NCI-H128 (cell line): Measurements from ENCODE around the gene GAREM2.

Experiments used
- DNase-seq: peaks from one replicate; lab custom pipeline; 2025; ENCODE audit not compliant: unreplicated experiment; lab: John Stamatoyannopoulos, UW

The GAREM2 gene

DNA sequence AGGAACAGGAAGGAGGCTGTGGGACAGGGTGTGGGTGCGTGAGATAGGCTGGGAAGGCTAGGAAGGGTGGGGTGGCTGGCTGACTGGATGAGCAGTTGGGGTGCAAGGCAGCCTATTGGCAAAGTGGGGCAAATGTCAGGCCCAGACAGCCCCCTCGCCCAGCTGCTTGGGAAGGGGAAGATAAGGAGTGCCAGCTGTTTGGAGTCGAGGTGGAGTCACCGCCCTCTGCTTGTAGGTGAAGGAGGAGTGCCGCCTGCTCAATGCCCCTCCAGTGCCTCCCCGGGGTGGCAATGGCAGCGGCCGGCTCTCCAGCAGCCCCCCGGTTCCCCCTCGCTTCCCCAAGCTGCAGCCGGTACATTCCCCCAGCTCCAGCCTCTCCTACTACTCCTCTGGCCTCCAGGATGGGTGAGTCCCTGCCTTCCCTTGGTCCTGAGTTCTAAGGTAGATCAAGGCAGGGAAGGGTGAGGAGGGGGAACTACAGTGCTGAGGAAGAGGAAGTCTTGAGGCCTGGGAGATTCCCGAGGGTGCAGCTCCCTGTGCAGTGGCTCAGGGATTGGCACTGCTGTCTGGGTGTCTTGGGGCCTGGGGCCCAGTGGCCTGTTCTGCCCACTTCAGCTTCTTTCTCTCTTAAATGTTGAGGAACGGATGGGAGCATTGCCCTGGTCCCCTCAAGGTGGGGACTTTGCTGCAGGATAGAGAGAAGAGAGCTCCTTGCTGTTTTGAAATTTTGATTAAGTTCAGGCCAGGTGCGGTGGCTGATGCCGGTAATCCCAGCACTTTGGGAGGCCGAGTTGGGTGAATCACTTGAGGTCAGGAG lies 13.3 kb downstream of the GAREM2 start:
- DNase-seq: no peak

DNA sequence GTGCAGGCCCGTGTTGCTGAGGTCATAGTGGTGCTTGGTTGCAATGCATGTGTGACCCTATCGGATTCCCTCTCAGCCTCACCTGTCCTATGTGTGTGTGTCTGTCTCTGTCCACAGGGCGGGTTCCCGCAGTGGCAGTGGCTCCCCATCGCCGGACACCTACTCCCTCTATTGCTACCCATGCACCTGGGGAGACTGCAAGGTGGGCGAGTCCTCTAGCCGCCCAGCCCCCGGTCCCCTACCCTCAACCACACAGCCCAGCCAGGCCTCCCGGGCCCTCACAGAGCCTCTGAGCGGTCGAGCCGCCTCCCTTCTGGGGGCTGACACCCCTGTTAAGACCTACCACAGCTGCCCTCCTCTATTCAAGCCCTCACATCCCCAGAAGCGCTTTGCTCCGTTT lies 14.2 kb downstream of the GAREM2 start:
- no peak for DNase-seq

DNA sequence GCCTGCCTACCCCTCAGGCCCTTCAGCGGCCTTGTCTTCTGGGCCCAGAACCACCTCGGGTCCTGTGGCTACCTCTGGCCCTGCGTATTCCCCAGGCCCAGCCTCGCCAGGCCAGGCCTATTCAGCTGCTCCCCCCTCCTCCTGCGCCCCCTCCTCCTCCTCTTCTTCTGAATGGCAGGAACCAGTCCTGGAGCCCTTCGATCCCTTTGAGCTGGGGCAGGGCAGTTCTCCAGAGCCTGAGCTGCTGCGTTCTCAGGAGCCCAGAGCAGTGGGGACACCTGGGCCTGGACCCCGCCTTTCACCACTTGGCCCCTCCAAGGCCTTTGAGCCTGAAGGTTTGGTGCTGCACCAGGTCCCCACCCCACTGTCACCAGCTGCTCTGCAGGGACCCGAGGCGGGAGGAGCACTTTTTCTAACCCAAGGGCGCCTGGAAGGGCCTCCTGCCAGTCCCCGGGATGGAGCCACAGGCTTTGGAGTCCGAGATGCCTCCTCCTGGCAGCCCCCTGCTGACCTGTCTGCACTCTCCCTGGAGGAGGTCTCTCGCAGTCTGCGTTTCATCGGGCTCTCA lies 14.7 kb downstream of the GAREM2 start:
- DNase-seq: no peak

DNA sequence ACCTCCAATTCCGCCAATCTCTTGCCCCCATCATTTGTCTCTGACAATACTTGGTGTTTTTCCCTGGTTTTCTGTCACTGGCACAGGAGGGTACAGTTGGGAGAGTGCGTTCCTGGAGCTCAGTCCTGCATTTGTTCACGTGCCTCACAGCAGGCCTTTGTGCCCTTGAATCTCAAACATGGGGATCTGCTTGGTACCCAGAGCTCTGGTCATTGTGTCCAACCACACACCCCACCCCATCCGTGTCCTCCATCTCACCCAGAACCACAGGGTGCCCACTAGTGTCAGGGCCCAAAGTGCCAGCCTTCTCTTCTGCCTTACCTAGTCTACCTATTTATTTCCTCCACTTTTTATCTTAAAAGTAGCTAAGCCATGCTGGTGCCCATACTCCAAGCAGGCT lies 16.2 kb downstream of the GAREM2 start:
- DNase-seq: no peak

DNA sequence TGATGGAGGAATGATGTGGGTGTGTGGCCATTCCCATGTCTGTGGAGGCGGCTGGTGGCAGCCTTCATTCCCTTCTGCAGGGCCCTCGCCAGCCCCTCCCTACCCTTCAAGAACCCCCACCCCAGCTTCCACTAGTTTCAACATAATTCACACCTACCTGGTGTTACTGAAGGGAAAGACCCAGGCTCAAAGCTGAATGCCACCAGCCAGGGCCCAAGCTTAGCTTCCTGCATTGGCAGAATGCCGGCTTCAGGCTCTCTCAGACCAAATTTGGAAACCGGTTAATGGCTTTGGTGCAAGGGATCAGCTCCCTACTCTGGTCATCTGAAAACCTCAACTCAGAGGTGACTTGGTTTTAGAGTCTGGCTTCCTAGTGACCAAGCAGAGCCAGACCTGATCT lies 16.9 kb downstream of the GAREM2 start:
- no peak for DNase-seq

DNA sequence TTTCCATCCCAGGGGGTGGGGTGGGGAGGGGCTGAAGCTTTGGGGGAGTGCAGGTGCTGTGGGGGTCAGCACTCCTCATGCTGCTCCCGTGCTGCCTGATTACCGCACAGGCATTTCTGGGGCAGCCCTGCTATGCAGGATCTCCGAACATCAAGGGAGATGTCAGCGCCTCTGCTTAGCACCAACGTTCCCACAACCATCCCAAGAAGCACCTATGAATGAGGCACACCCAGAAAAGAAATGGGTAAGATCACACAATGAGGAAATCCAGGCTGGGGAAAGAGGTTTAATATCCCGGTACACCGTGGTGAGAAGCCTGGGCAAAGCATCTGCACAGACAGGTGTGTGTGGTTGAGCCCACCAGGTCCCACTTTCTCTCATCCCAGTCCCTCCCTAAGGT lies 17.5 kb downstream of the GAREM2 start:
- no peak for DNase-seq

DNA sequence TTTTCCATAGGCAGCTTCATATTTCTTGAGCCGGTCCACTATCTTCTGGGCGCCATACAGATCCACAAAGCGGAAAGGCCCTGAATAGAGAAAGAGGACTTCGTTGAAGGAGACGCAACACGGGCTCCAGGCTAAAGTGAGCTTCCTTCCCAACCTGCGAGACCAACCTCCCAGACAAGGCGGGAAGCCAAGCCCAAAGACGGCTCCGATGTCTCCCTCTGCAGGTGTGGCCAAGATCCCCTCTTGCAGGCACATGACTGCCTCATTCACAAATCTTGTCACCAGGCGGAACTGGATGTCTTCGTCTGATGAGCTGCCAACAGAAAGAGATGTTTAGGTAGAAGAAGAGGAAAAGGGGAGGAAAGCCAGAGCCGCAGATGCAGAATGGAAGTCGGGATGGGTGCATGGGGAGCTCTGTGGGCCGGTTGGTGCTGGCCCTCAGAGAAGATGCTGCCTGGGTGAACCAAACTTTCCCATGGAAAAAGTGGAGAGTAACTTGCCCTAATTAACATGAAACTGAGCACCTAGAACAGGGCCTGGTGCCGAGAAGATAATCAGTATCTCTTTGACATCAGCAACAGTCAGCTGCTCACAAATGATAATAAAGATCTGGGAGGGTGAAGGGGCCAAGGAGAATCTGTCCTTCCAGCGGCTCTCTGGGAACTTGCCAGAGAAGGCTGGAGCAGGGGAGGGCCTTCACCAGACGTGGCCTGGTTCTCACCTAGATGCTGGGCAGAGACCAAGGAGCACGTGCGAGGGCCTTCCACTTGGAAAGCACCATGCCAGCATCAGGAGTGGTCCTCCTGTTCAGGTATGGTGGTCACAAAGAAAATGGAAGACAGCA lies 18.6 kb downstream of the GAREM2 start:
- DNase-seq: no peak

DNA sequence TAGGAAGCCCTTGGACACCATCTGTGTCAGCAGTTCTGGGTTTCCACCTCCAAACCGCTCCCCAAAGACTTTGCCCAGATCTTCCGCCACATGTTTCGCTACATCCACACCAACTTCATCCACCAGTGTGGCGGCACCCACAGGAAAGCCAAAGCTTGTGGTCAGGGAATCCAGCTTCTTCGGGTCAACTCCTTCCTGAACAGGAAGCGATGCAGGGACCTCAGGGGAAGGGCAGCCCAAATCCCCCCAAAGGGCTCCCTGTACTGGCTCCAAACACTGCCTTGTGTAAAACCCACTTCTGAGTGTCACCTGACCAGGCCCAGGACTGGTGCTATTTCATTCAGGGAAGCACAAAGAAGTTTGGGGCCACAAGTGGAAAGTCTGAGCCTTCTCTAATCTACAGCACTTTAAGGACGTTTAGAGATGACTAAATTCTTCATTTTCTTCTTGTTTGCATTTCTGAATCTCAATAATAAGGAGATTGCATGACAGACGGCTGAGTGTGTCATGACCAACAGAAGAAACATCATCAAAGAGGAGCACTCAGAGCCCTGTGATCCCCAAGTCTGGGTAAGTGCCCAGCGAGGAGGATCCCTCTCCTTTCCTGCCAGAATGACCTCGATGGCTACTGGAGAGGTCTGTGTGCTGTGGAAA lies 20.8 kb downstream of the GAREM2 start:
- no peak for DNase-seq

DNA sequence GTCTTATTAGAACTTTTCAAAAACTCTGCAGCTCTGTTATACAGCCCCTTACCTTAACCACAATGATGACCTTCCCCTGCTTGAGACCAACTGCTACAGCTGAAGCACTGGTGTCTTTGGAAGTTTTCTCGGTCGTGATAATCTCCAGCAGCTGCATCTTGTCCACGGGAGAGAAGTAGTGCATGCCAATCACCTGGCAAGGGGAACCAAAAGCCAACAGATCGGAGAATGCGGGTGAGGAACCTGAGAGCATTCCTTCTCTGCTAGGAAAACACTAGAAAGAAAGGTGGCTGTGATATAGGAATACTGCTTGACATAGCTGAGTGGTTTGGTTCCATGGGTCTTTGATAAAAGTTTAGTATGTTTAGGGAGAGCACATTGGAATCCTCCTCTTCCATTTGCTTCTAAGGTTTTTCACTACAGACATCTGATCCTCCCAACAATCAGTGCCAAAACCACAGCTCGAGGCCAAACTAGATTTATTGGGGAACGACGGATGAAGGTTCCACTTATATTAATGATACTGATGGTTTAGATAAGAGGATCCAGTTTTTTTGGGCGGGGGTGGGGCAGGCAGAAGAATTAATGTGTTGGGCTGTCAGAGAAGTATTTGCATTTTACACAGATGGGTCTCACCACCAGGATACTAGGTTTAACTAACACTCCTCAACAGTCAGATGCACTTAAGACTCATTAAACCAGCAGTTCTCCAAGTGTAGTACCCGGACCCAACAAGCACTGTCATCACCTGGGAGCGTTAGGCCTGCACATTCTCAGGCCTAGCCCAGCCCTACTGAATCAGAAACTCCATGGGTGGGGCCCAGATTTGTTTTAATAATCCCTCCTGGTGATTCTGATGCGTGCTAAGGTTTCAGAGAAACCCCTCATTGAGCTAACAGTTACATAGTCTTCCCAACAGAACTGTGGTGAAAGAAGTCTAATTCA lies 22.4 kb downstream of the GAREM2 start:
- no peak for DNase-seq

DNA sequence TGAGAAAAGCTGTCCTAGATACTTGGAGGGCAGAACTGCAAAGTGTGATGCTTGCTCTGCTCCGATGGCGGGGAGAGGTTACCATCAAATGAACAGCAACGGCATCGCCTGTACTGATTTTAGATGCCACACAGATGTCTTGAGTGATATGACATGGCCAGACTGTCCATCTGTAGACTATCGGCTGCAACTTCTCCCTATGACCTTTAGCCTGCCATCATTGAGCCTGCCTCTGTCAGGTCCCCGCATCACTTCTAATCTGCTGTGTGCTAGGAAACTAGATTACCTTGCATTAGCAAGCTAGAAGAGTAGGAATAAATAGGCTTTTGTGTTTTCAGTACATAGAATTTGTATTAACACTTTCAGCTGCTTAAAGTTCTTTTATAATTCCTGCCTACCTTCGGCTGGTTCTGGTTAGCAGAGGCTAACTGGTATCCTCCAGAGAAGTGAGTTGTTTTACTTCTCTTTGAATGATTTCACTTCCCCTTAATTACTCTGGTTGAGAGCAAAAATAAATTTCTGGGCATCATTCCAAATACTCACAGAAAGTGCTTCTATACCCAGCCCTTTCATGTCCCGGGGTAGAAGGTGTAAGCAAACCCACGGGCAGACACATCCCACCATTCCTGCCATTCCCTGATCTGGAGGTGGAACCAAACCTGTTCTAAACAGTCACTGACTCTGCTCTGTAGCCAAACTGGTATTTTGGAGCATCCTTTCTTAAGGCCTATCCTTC lies 24.0 kb downstream of the GAREM2 start:
- DNase-seq: no peak

DNA sequence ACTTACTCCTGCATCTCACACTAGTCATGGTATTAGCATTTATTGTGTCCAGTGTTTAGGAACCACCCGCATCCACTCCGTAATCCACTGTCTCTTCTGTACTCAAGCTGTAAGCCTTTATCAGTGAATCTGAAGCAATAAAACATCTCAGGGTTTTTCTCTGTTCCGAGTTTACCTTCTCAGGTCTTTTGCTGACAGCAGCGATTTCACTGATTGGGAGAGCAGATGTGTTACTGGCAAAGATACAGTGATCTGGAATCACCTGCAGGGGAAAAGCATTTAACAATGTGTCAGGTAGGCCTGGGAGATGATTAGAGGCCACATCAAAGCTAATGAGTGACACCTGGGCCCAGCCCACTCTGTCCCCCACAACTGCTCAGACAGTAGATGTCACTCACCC lies 24.6 kb downstream of the GAREM2 start:
- DNase-seq: no peak

DNA sequence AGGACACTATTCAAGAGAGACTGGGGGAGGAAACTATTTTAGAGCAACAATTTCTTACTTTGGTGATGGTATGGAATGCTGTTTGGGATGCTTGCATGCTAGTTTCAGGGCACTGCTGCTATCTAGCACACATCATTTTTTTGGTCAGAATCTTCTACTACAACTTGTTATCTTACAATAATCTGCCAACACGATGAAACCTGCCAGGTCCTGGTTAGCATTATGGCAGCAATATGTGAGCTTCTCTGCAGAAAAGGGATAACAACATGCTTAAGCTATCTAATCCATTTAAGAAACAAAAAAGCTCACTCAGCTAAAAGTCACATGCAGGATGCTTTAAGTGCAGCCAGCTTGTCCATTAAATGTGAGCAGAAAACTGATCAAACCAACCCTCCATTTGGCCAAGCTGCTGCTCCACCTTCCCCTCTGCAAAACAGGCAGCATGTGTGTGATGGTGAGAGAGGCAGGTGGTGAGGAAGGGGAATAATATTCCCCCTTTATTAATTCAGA lies 30.1 kb downstream of the GAREM2 start:
- no peak for DNase-seq

DNA sequence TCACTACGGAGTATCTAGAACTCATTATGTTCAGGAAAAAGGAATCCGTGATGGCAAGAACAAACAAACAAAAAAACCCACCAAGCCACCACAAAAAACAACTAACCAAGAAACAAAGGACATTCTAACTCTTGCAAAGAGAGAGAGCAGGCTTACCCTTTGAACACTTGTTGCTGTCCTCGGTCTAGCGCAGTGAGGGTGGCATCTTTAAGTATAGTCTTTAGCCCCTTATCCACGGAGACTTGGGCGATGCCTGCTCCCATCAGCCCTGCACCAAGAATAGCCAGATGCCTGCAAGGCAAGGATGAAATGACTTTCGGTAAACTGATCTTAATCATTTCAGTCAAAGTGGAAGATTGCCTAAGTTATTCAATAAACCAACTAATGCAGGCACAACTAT lies 31.0 kb downstream of the GAREM2 start:
- DNase-seq: no peak

DNA sequence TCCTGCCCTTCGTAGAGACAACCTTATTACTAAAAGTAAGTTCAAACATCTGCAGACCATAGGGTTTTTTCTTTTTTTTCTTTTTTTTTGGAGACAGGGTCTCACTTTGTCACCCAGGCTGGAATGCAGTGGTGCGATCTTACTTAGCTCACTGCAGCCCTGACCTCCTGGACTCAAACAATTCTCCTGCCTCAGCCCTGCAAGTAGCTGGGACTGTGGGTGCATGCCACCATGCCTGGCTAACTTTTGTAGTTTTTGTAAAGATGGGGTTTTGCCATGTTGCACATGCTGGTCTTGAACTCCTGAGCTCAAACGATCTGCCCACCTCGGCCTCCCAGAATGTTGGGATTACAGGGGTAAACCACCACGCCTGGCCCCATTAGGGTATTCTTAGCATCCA lies 39.1 kb downstream of the GAREM2 start:
- no peak for DNase-seq

DNA sequence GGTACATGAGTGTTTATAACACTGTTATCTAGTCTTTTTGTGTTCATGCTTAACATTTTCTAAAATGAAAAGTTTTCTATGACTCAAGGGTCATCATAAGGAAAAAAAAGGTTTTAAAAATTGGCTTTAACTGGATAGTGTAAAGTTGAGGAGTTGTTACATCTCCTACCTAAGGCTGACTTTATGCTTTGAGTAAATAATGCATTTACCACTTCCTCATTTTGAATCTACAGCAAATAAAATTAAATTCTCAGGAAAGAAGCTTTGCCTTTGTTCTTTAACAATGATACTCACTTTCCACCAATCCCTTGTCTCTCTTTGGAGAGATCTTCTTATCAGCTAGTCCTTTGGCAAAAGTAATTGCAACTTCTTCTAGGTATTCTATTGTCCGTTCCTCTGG lies 41.9 kb downstream of the GAREM2 start:
- no peak for DNase-seq

DNA sequence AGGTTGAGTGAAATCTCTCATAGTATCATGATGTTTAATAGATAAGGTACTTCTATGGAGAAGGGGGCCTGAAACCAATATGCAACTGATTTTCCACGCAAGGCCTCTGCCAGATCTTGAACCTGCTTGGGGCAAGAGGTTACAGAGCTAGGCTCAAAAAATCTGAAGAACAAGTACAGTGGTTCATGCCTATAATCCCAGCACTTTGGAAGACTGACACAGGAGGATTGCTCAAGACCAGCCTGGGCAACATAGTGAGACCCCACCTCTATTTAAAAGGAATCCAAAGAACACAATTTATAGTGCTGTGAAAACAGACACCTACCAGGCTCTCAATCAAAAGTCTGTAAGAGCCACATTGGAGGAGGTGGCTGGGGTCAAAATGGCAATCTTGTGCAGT lies 42.9 kb downstream of the GAREM2 start:
- DNase-seq: no peak

DNA sequence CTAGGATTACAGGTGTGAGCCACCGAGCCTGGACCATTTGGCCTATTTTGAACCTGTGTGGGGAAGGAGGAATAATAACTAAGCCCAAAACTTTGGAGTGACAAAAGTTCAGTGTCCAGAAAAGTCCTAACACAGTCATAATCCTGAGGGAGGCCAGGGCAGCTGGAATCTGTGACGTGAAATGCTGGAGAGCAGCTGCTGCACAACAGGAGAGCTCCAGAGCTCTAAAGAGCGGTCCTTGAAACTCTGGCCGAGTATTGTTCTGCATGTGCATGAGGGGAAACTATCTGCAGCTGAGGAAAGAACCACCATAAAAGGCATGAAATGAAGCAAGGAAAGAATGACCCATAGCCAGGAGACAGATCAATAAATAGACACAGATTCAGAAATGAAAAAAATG lies 43.7 kb downstream of the GAREM2 start:
- no peak for DNase-seq

DNA sequence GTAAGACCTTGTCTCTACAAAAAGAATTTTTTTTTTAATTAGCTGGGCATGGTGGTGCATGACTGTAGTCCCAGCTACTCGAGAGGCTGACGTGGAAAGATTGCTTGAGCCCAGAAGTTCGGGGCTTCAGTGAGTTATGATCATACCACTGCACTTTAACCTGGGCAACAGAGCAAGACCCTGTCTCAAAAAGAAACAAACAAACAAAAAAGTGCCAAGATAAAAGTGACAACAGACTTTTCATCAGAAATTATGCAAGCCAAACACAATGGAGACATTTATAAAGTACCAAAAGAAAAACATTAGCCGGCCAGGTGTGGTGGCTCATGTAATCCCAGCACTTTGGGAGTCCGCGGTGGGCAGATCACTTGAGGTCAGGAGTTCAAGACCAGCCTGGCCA lies 44.8 kb downstream of the GAREM2 start:
- DNase-seq: no peak

DNA sequence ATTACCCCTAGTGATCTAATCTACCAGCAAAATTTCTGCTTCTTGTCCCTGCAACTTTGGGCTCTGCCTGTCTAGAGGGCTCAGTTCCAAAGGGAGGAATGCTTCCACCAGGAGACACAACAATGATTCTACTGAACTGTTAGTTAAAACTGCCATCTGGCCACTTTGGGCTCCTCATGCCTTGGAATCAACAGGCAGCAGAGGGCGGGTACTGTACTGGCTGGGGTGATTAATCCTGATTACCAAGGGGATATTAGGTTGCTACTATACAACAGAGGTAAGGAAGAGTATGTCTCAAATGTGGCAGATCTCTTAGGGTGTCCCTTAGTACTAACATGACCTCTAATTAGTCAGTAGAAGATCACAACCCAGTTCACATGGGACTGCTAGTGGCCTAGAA lies 50.1 kb downstream of the GAREM2 start:
- no peak for DNase-seq

DNA sequence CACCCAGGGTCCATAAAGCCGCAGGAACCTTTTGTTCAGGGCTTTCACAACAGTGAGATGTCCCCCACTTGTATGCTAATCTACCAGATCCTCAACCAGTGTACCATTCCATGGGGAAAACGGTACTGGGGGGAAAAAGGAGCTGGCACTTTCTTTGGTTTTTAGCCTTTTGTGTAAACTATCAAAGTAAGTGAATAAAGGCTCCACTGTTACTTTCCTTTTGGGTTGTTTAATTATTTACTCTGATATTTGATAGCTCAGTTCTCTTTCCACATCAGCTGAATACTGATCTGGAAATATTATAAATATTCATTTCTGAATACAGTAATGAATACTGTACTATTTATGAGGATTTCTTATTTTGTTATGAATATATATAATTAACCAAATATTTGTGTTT lies 51.2 kb downstream of the GAREM2 start:
- DNase-seq: no peak
